Esophagus muscularis mucosa (tissue), 4 donors: ENCODE results near the gene PODNL1.

Experiments used
- CTCF ChIP-seq, 3 experiments: fragments of 200-600 bp in 2 of 3; fragments of 450-650 bp in 1 of 3; sonication (generic) in 2 of 3; IDR thresholded peaks; one replicate each; pipeline ENCODE4 v1.5.1; 2017 to 2019; ENCODE audit warnings: antibody characterized with exemption in 3 of 3, mild to moderate bottlenecking in 2 of 3, moderate library complexity in 1 of 3
- EP300 ChIP-seq: sonication (generic); formaldehyde crosslinking; IDR thresholded peaks from one replicate; pipeline ENCODE4 v1.6.1; 2017; ENCODE audit warnings: antibody characterized with exemption
- POLR2A ChIP-seq: fragments of 450-650 bp; IDR thresholded peaks from one replicate; pipeline ENCODE4 v1.6.1; 2017; ENCODE audit warnings: antibody characterized with exemption, moderate library complexity, mild to moderate bottlenecking, low read depth

- TF ChIP-seq CTCF (IDR thresholded peaks at IDR 0.05) (no peak), EP300 (no peak), POLR2A (no peak)
Measured at GRCh38 chr19:13884726-13885591, 53.3 kb downstream of the PODNL1 start.
